Measurements from ENCODE around the gene OR51D1.

Gene OR51D1

GRCh38 chr11:4677948-4678347 is 40.7 kb downstream of the OR51D1 start:
- no peak overlapping the region for H3K18ac ChIP-seq (ENCODE audit: low read depth in 1 of 2, low read length in 2 of 2)
- H3K9me3 ChIP-seq (ENCODE audit: control insufficient read depth, low read length): no peaks in the 10 kb centered on the region
- no peak overlapping the region for H3K14ac ChIP-seq (ENCODE audit: low read length in 2 of 2)
- DNase-seq: no peak
- H3K23ac ChIP-seq (ENCODE audit: low read length in 2 of 2): no peak overlapping the region
- no peak overlapping the region for H2AFZ ChIP-seq (ENCODE audit: low read depth, low read length)
- WGBS: 92% methylated on average over 2 of the region's 2 CpGs
- H2AK5ac ChIP-seq (ENCODE audit: low read length, severe bottlenecking): no peak overlapping the region
- H3K4me2 ChIP-seq (ENCODE audit: low read length, poor library complexity, severe bottlenecking): no peak overlapping the region
- no peaks in the 10 kb centered on the region for H3K79me1 ChIP-seq (replicated peaks; ENCODE audit: low read length, poor library complexity, severe bottlenecking)
- no peak overlapping the region for H3K4me3 ChIP-seq (ENCODE audit: insufficient read depth in 1 of 2, low read depth in 1 of 2, low read length in 2 of 2)
- H3K9ac ChIP-seq (ENCODE audit: low read length): no peak overlapping the region
- no peak overlapping the region for H4K8ac ChIP-seq (ENCODE audit: low read length)
- no peaks in the 10 kb centered on the region for H3K36me3 ChIP-seq (ENCODE audit: control insufficient read depth in 1 of 2, insufficient read depth in 2 of 2, low read depth in 1 of 2, low read length in 2 of 2)
- no peak overlapping the region for H2BK12ac ChIP-seq (ENCODE audit: low read length in 2 of 2)
- H3K27ac ChIP-seq (ENCODE audit: low read length, poor library complexity, severe bottlenecking): no peak overlapping the region
- H2BK120ac ChIP-seq (ENCODE audit: low read depth, low read length): no peak overlapping the region
- H3K27me3 ChIP-seq (ENCODE audit: control insufficient read depth in 1 of 2, insufficient read depth in 1 of 2, low read length in 2 of 2): no peaks in the 10 kb centered on the region
- no peak overlapping the region for H3K4ac ChIP-seq (ENCODE audit: low read depth in 1 of 2, low read length in 2 of 2)
- no peak overlapping the region for H2BK5ac ChIP-seq (ENCODE audit: low read depth, low read length, poor library complexity, severe bottlenecking)
- H2BK15ac ChIP-seq (ENCODE audit: low read depth, poor library complexity, severe bottlenecking): no peak overlapping the region
- H4K91ac ChIP-seq (ENCODE audit: low read length): no peak overlapping the region
- peaks cover under 1% of the 10 kb centered on the region for H3K4me1 ChIP-seq (ENCODE audit: control insufficient read depth, insufficient read depth, low read depth, low read length)

- WGBS: 83% methylated on average over 2 of the region's 3 CpGs
- Histone ChIP-seq H3K4ac (ENCODE audit: low read depth in 1 of 2, low read length in 2 of 2) (no peak overlapping the region), H3K23ac (ENCODE audit: low read length in 2 of 2) (no peak overlapping the region)
Measured at GRCh38 chr11:4680341-4680740, 43.1 kb downstream of the OR51D1 start.

GRCh38 chr11:4682623-4683419 is 45.5 kb downstream of the OR51D1 start:
- Histone ChIP-seq H3K9me3 (ENCODE audit: control insufficient read depth, low read length) (no peaks in the 10 kb centered on the region), H3K4ac (ENCODE audit: low read depth in 1 of 2, low read length in 2 of 2) (no peak overlapping the region), H2BK5ac (ENCODE audit: low read depth, low read length, poor library complexity, severe bottlenecking) (no peak overlapping the region), H3K27me3 (ENCODE audit: control insufficient read depth in 1 of 2, insufficient read depth in 1 of 2, low read length in 2 of 2) (no peaks in the 10 kb centered on the region), H3K9ac (ENCODE audit: low read length) (no peak overlapping the region), H3K4me2 (ENCODE audit: low read length, poor library complexity, severe bottlenecking) (no peak overlapping the region), H3K23ac (ENCODE audit: low read length in 2 of 2) (no peak overlapping the region), H2BK120ac (ENCODE audit: low read depth, low read length) (no peak overlapping the region), H3K79me1 (replicated peaks; ENCODE audit: low read length, poor library complexity, severe bottlenecking) (no peaks in the 10 kb centered on the region), H3K36me3 (ENCODE audit: control insufficient read depth in 1 of 2, insufficient read depth in 2 of 2, low read depth in 1 of 2, low read length in 2 of 2) (no peaks in the 10 kb centered on the region), H2BK12ac (ENCODE audit: low read length in 2 of 2) (no peak overlapping the region), H4K8ac (ENCODE audit: low read length) (no peak overlapping the region), H2BK15ac (ENCODE audit: low read depth, poor library complexity, severe bottlenecking) (no peak overlapping the region), H3K4me1 (ENCODE audit: control insufficient read depth, insufficient read depth, low read depth, low read length) (no peaks in the 10 kb centered on the region), H3K18ac (ENCODE audit: low read depth in 1 of 2, low read length in 2 of 2) (no peak overlapping the region), H3K27ac (ENCODE audit: low read length, poor library complexity, severe bottlenecking) (no peak overlapping the region), H3K4me3 (ENCODE audit: insufficient read depth in 1 of 2, low read depth in 1 of 2, low read length in 2 of 2) (no peak overlapping the region), H4K91ac (ENCODE audit: low read length) (no peak overlapping the region), H2AK5ac (ENCODE audit: low read length, severe bottlenecking) (no peak overlapping the region), H3K14ac (ENCODE audit: low read length in 2 of 2) (no peak overlapping the region), H2AFZ (ENCODE audit: low read depth, low read length) (no peak overlapping the region)
- DNase-seq: no peak
- 50% methylated on average over 1 of the region's 2 CpGs for WGBS

More at GRCh38 chr11:4680341-4680740, 43.1 kb downstream of the OR51D1 start:
- no peaks in the 10 kb centered on the region for H3K36me3 ChIP-seq (ENCODE audit: control insufficient read depth in 1 of 2, insufficient read depth in 2 of 2, low read depth in 1 of 2, low read length in 2 of 2)
- H3K27me3 ChIP-seq (ENCODE audit: control insufficient read depth in 1 of 2, insufficient read depth in 1 of 2, low read length in 2 of 2): no peaks in the 10 kb centered on the region
- no peaks in the 10 kb centered on the region for H3K4me1 ChIP-seq (ENCODE audit: control insufficient read depth, insufficient read depth, low read depth, low read length)
- H2AFZ ChIP-seq (ENCODE audit: low read depth, low read length): no peak overlapping the region
- no peak overlapping the region for H2AK5ac ChIP-seq (ENCODE audit: low read length, severe bottlenecking)
- no peaks in the 10 kb centered on the region for H3K9me3 ChIP-seq (ENCODE audit: control insufficient read depth, low read length)
- H3K79me1 ChIP-seq (replicated peaks; ENCODE audit: low read length, poor library complexity, severe bottlenecking): no peaks in the 10 kb centered on the region
- no peak overlapping the region for H3K27ac ChIP-seq (ENCODE audit: low read length, poor library complexity, severe bottlenecking)
- H2BK12ac ChIP-seq (ENCODE audit: low read length in 2 of 2): no peak overlapping the region
- no peak overlapping the region for H3K9ac ChIP-seq (ENCODE audit: low read length)
- H3K18ac ChIP-seq (ENCODE audit: low read depth in 1 of 2, low read length in 2 of 2): no peak overlapping the region
- no peak overlapping the region for H3K4me2 ChIP-seq (ENCODE audit: low read length, poor library complexity, severe bottlenecking)
- H3K14ac ChIP-seq (ENCODE audit: low read length in 2 of 2): no peak overlapping the region
- no peak overlapping the region for H4K8ac ChIP-seq (ENCODE audit: low read length)
- no peak overlapping the region for H2BK5ac ChIP-seq (ENCODE audit: low read depth, low read length, poor library complexity, severe bottlenecking)
- no peak overlapping the region for H4K91ac ChIP-seq (ENCODE audit: low read length)
- H2BK120ac ChIP-seq (ENCODE audit: low read depth, low read length): no peak overlapping the region
- DNase-seq: no peak
- H2BK15ac ChIP-seq (ENCODE audit: low read depth, poor library complexity, severe bottlenecking): no peak overlapping the region
- H3K4me3 ChIP-seq (ENCODE audit: insufficient read depth in 1 of 2, low read depth in 1 of 2, low read length in 2 of 2): no peak overlapping the region

- Histone ChIP-seq H3K79me1 (replicated peaks; ENCODE audit: low read length, poor library complexity, severe bottlenecking) (no peaks in the 10 kb centered on the region), H4K91ac (ENCODE audit: low read length) (no peak overlapping the region), H3K27ac (ENCODE audit: low read length, poor library complexity, severe bottlenecking) (no peak overlapping the region), H3K27me3 (ENCODE audit: control insufficient read depth in 1 of 2, insufficient read depth in 1 of 2, low read length in 2 of 2) (no peaks in the 10 kb centered on the region), H2BK5ac (ENCODE audit: low read depth, low read length, poor library complexity, severe bottlenecking) (no peak overlapping the region), H3K9me3 (ENCODE audit: control insufficient read depth, low read length) (no peaks in the 10 kb centered on the region), H2BK15ac (ENCODE audit: low read depth, poor library complexity, severe bottlenecking) (no peak overlapping the region), H3K4ac (ENCODE audit: low read depth in 1 of 2, low read length in 2 of 2) (no peak overlapping the region), H3K36me3 (ENCODE audit: control insufficient read depth in 1 of 2, insufficient read depth in 2 of 2, low read depth in 1 of 2, low read length in 2 of 2) (no peaks in the 10 kb centered on the region), H2AK5ac (ENCODE audit: low read length, severe bottlenecking) (no peak overlapping the region), H2BK12ac (ENCODE audit: low read length in 2 of 2) (no peak overlapping the region), H3K18ac (ENCODE audit: low read depth in 1 of 2, low read length in 2 of 2) (no peak overlapping the region), H2BK120ac (ENCODE audit: low read depth, low read length) (no peak overlapping the region), H3K4me1 (ENCODE audit: control insufficient read depth, insufficient read depth, low read depth, low read length) (no peaks in the 10 kb centered on the region), H3K9ac (ENCODE audit: low read length) (no peak overlapping the region), H3K4me2 (ENCODE audit: low read length, poor library complexity, severe bottlenecking) (no peak overlapping the region), H3K23ac (ENCODE audit: low read length in 2 of 2) (no peak overlapping the region), H2AFZ (ENCODE audit: low read depth, low read length) (no peak overlapping the region), H4K8ac (ENCODE audit: low read length) (no peak overlapping the region), H3K4me3 (ENCODE audit: insufficient read depth in 1 of 2, low read depth in 1 of 2, low read length in 2 of 2) (no peak overlapping the region), H3K14ac (ENCODE audit: low read length in 2 of 2) (no peak overlapping the region)
- 75% methylated on average over 3 of the region's 3 CpGs for WGBS
- no peak for DNase-seq
Measured at GRCh38 chr11:4684631-4685285, 47.5 kb downstream of the OR51D1 start.

Data from mesenchymal stem cell (in vitro differentiated cells and primary cell).